OCI-LY3 (cell line): ENCODE data around the gene GSS.

Source experiments
- H2AFZ ChIP-seq: fragments of 200-600, 300-600 bp; shearing (Covaris generic); 2 replicates; pipeline ENCODE4 v1.6.0; 2014; ENCODE audit warnings: antibody characterized with exemption, low read depth, low read length
- H3K27ac ChIP-seq: fragments of 200-600, 300-600 bp; sonication (generic); 2 replicates; pipeline ENCODE4 v1.5.1; 2014; ENCODE audit warnings: mild to moderate bottlenecking, low read length, moderate library complexity, mixed read lengths
- H3K27me3 ChIP-seq: fragments of 200-600, 300-600 bp; sonication (generic); 2 replicates; pipeline ENCODE4 v1.6.1; 2014; ENCODE audit warnings: low read depth, low read length, mixed read lengths
- H3K36me3 ChIP-seq: fragments of 200-600, 300-600 bp; sonication (generic); replicated peaks from 2 replicates; pipeline ENCODE3; 2014; ENCODE audit warnings: low read depth, low read length, mixed read lengths
- H3K4me1 ChIP-seq: fragments of 300-600, 200-600 bp; sonication (generic); 2 replicates; pipeline ENCODE4 v1.6.1; 2014; ENCODE audit warnings: low read length, mixed read lengths
- H3K4me2 ChIP-seq: fragments of 200-600, 300-600 bp; sonication (generic); 2 replicates; pipeline ENCODE4 v1.6.1; 2014; ENCODE audit warnings: low read length, mixed read lengths
- H3K4me3 ChIP-seq: fragments of 300-600, 200-600 bp; sonication (generic); 2 replicates; pipeline ENCODE4 v1.5.1; 2014; ENCODE audit warnings: antibody characterized with exemption, mild to moderate bottlenecking, low read length, moderate library complexity
- H3K79me2 ChIP-seq: fragments of 300-600, 200-600 bp; shearing (Covaris generic); 2 replicates; pipeline ENCODE4 v1.6.1; 2014; ENCODE audit warnings: mild to moderate bottlenecking, low read length, mixed read lengths
- H3K9ac ChIP-seq: fragments of 300-600, 200-600 bp; shearing (Covaris generic); 2 replicates; pipeline ENCODE4 v1.6.0; 2014; ENCODE audit warnings: mild to moderate bottlenecking, low read length, moderate library complexity
- H3K9me3 ChIP-seq: fragments of 200-600, 300-600 bp; shearing (Covaris generic); 2 replicates; pipeline ENCODE4 v1.6.1; 2014; ENCODE audit warnings: low read length, mixed read lengths; ENCODE audit not compliant: insufficient read depth
- H4K20me1 ChIP-seq: fragments of 200-600, 300-600 bp; sonication (generic); 2 replicates; pipeline ENCODE4 v1.6.1; 2016; ENCODE audit warnings: low read length, mixed read lengths; ENCODE audit not compliant: insufficient read depth
- EZH2phosphoT487 ChIP-seq: fragments of 200-600 bp; shearing (Covaris generic); IDR thresholded peaks from 2 replicates; pipeline ENCODE4 v1.6.1; 2018; ENCODE audit warnings: antibody characterized with exemption, mixed run types, low read depth
- TF ChIP-seq, protein P1 (sequence below): fragments of 200-600, 300-600 bp; sonication (generic); IDR thresholded peaks from 2 replicates; pipeline ENCODE4 v1.5.1; 2014; ENCODE audit warnings: antibody characterized with exemption, low read length, low read depth

Gene GSS

DNA sequence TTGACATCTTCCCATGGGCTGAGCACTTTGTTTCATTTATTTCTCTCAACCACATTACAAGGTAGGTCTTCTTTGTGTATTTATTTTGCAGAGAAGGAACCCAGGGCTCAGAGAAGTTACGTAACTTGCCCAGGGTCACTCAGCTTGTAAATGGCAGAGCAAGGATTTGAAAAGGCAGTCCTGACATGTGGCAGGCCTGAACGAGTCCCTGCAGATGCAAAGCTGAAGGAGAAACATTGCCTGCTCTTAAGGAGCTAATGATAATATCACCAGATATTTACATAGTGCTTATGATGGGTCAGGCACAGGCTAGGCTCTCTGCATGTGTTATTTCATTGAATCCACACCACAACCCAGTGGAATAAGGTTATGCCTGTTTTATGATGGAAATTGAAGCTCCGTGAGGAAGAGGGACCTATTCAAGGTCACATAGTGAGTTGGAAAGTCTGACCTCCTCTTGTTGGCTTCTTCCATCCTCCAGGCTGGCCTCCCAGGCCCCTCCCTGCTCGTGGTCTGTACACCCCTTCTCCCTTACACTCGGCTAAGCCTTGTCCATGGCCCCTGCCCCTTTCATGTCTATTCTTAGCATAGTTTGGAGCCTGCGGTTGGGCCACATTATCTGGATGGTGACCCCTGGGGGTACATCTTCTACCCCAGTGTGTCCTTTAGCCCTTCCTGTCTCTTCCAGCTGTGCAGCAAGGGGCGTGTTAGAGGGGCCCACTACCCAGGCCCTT is 12.6 kb upstream of the GSS start:
- no peaks in the 10 kb centered on the region for H4K20me1 ChIP-seq
- H3K27me3 ChIP-seq: no peaks in the 10 kb centered on the region
- H3K79me2 ChIP-seq: no peaks in the 10 kb centered on the region
- no peak overlapping the region for H2AFZ ChIP-seq
- H3K9ac ChIP-seq: no peak overlapping the region
- H3K36me3 ChIP-seq: no peaks in the 10 kb centered on the region
- no peaks in the 10 kb centered on the region for H3K4me1 ChIP-seq
- no peak overlapping the region for H3K4me3 ChIP-seq
- no peaks in the 10 kb centered on the region for H3K9me3 ChIP-seq
- no peak overlapping the region for H3K27ac ChIP-seq
- TF ChIP-seq EZH2phosphoT487: no peak
- H3K4me2 ChIP-seq: no peak overlapping the region

DNA sequence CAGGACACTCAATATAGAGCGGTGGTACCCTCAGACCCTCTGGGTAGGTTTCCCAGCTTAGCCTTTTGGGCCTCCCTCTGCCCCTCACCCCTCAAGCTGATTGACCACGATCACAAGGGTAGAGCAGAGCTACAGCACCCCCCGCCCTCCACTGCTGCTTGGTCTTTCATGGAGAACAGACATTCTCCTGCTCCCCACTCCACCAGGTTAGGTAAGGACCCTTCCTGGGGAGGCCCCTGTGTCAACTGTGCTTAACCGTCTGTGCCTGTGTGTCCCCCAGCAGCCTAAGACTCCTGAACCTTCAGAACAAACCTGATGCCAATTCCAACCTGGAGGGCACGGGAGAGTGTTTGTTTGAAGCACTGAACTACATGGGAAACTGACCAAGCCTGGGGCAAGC is 11.8 kb upstream of the GSS start:
- Histone ChIP-seq H4K20me1 (no peaks in the 10 kb centered on the region), H2AFZ (no peak overlapping the region), H3K4me3 (no peak overlapping the region), H3K4me2 (no peak overlapping the region), H3K36me3 (no peaks in the 10 kb centered on the region), H3K79me2 (no peaks in the 10 kb centered on the region), H3K27ac (no peak overlapping the region), H3K9me3 (no peaks in the 10 kb centered on the region), H3K4me1 (no peaks in the 10 kb centered on the region), H3K9ac (no peak overlapping the region), H3K27me3 (no peaks in the 10 kb centered on the region)
- TF ChIP-seq, protein P1, sequence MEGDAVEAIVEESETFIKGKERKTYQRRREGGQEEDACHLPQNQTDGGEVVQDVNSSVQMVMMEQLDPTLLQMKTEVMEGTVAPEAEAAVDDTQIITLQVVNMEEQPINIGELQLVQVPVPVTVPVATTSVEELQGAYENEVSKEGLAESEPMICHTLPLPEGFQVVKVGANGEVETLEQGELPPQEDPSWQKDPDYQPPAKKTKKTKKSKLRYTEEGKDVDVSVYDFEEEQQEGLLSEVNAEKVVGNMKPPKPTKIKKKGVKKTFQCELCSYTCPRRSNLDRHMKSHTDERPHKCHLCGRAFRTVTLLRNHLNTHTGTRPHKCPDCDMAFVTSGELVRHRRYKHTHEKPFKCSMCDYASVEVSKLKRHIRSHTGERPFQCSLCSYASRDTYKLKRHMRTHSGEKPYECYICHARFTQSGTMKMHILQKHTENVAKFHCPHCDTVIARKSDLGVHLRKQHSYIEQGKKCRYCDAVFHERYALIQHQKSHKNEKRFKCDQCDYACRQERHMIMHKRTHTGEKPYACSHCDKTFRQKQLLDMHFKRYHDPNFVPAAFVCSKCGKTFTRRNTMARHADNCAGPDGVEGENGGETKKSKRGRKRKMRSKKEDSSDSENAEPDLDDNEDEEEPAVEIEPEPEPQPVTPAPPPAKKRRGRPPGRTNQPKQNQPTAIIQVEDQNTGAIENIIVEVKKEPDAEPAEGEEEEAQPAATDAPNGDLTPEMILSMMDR: no peak
- no peak for TF ChIP-seq EZH2phosphoT487

DNA sequence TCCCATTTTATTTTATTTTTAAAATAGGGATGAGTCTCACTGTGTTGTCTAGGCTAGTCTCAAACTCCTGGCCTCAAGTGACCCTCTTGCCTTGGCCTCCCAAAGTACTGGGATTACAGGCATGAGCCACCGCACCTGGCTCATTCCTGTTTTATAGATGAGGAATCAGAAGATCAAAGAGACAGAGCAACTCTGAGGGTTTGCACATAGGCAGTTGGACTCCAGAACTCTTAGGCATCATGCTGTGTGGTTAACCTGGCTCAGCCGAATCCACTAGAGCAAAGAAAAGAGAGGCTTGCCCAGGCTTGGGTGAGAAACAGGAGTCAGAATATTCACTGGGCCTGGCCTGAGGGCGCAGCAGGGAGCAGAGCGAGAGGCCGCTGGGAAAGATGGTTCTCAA is 9.4 kb upstream of the GSS start:
- Histone ChIP-seq H3K27me3 (no peaks in the 10 kb centered on the region), H4K20me1 (no peaks in the 10 kb centered on the region), H3K4me2 (no peak overlapping the region), H3K79me2 (no peaks in the 10 kb centered on the region), H3K4me1 (peaks cover 4% of the 10 kb centered on the region), H2AFZ (no peak overlapping the region), H3K4me3 (no peak overlapping the region), H3K9me3 (no peaks in the 10 kb centered on the region), H3K27ac (no peak overlapping the region), H3K36me3 (no peaks in the 10 kb centered on the region), H3K9ac (no peak overlapping the region)
- TF ChIP-seq EZH2phosphoT487: no peak
- TF ChIP-seq, protein P1: no peak

DNA sequence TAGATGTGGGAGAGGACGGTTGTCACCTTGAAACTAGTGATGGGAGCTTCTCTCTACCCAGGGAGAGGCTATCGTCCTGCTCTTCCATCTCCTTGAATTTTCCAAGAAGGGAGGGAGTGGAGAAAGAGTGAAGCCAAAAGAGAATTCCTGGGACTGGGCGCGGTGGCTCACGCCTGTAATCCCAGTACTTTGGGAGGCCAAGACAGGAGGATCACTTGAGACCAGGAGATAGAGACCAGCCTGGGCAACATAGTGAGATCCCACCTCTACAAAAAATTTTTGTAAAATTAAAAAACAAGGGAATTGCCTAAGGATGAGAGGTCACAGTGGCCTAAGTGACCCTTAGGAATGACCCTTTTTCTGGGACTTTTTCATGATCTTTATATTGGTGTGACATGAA is 8.9 kb upstream of the GSS start:
- no peak overlapping the region for H3K4me3 ChIP-seq
- H3K4me2 ChIP-seq: no peak overlapping the region
- H2AFZ ChIP-seq: no peak overlapping the region
- H3K79me2 ChIP-seq: no peaks in the 10 kb centered on the region
- no peak overlapping the region for H3K9ac ChIP-seq
- H3K27me3 ChIP-seq: no peaks in the 10 kb centered on the region
- H3K9me3 ChIP-seq: no peaks in the 10 kb centered on the region
- no peaks in the 10 kb centered on the region for H3K36me3 ChIP-seq
- no peak for TF ChIP-seq EZH2phosphoT487
- TF ChIP-seq, protein P1: no peak
- H3K4me1 ChIP-seq: peaks cover 4% of the 10 kb centered on the region
- H4K20me1 ChIP-seq: no peaks in the 10 kb centered on the region
- H3K27ac ChIP-seq: no peak overlapping the region
